Keratinocyte (primary cell): ENCODE results near the gene SMIM38.

Experiments
- EZH2 ChIP-seq: IDR thresholded peaks from one replicate; pipeline ENCODE4 v1.6.1; 2012; ENCODE audit warnings: inconsistent platforms, mild to moderate bottlenecking, low read length, moderate library complexity
- TF ChIP-seq, protein P1 (sequence below), 3 experiments: IDR thresholded peaks in 1 of 3; conservative IDR thresholded peaks in 1 of 3; optimal IDR thresholded peaks in 1 of 3; 2 replicates in 2 of 3; 3 replicates in 1 of 3; pipeline versions ENCODE3 to v1.5.1; 2011; ENCODE audit warnings: low read length in 3 of 3, mild to moderate bottlenecking in 3 of 3, moderate library complexity in 2 of 3, control low read depth in 1 of 3, inconsistent platforms in 1 of 3; ENCODE audit not compliant: insufficient read depth in 2 of 3; ENCODE audit errors: extremely low read depth in 1 of 3

DNA sequence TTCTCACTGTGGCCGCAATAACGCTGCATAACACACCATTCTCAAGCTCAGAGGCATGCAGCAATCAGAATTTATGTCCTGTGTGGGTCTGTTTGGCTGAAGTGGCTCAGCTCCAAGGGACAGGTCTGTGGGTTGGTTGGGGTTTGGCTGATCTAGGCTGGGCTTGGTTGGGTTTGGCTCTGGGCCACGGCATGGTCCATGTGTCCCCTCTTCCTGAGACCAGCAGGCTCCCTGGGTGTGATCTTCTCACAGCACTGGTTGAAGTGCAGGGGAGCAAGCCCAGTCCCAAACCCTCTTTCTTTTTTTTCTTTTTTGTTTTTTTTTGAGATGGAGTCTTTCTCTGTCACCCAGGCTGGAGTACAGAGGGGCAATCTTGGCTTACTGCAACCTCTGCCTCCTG is 25.0 kb downstream of the SMIM38 start:
- TF ChIP-seq, protein P1, sequence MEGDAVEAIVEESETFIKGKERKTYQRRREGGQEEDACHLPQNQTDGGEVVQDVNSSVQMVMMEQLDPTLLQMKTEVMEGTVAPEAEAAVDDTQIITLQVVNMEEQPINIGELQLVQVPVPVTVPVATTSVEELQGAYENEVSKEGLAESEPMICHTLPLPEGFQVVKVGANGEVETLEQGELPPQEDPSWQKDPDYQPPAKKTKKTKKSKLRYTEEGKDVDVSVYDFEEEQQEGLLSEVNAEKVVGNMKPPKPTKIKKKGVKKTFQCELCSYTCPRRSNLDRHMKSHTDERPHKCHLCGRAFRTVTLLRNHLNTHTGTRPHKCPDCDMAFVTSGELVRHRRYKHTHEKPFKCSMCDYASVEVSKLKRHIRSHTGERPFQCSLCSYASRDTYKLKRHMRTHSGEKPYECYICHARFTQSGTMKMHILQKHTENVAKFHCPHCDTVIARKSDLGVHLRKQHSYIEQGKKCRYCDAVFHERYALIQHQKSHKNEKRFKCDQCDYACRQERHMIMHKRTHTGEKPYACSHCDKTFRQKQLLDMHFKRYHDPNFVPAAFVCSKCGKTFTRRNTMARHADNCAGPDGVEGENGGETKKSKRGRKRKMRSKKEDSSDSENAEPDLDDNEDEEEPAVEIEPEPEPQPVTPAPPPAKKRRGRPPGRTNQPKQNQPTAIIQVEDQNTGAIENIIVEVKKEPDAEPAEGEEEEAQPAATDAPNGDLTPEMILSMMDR (optimal IDR thresholded peaks at IDR 0.05 in 1 of 3, IDR thresholded peaks at IDR 0.05 in 1 of 3, conservative IDR thresholded peaks at IDR 0.05 in 1 of 3; ENCODE audit: extremely low read depth in 1 of 3, insufficient read depth in 2 of 3, low read length in 3 of 3) = no peak
- TF ChIP-seq EZH2 = no peak
